Fibroblast of pulmonary artery (primary cell): ENCODE measurements around the gene SETD3.

Experiments used
- DNase-seq: peaks from one replicate; pipeline ENCODE4 v3.0.0-alpha.2; 2010; ENCODE audit warnings: low read depth
- H3K4me3 ChIP-seq: replicated peaks from 2 replicates; pipeline ENCODE4 v1.5.1; 2011; ENCODE audit warnings: low read depth, mild to moderate bottlenecking, control low read depth, low read length, moderate library complexity
- TF ChIP-seq, protein P1 (sequence below): IDR thresholded peaks from 2 replicates; pipeline ENCODE4 v1.5.1; 2011; ENCODE audit warnings: mild to moderate bottlenecking, control low read depth, low read length, inconsistent platforms; ENCODE audit errors: missing control alignments

Gene SETD3

DNA sequence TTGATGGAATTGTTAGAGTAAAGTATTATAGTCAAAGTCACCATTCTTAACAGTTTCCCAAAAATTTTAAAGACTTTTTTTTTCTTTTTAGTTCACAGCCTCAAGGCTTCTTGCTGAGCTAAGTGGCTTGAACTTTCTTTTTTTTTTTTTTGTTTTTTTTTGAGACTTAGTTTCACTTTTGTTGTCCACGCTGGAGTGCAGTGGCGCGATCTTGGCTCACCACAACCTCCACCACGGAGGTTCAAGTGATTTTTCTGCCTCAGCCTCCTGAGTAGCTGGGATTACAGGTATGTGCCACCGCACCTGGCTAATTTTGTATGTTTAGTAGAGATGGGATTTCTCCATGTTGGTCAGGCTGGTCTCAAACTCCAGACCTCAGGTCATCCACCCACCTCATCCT, 92.8 kb downstream of the SETD3 start:
- H3K4me3 ChIP-seq: no peak overlapping the region
- TF ChIP-seq, protein P1, sequence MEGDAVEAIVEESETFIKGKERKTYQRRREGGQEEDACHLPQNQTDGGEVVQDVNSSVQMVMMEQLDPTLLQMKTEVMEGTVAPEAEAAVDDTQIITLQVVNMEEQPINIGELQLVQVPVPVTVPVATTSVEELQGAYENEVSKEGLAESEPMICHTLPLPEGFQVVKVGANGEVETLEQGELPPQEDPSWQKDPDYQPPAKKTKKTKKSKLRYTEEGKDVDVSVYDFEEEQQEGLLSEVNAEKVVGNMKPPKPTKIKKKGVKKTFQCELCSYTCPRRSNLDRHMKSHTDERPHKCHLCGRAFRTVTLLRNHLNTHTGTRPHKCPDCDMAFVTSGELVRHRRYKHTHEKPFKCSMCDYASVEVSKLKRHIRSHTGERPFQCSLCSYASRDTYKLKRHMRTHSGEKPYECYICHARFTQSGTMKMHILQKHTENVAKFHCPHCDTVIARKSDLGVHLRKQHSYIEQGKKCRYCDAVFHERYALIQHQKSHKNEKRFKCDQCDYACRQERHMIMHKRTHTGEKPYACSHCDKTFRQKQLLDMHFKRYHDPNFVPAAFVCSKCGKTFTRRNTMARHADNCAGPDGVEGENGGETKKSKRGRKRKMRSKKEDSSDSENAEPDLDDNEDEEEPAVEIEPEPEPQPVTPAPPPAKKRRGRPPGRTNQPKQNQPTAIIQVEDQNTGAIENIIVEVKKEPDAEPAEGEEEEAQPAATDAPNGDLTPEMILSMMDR: no peak
- no peak for DNase-seq

DNA sequence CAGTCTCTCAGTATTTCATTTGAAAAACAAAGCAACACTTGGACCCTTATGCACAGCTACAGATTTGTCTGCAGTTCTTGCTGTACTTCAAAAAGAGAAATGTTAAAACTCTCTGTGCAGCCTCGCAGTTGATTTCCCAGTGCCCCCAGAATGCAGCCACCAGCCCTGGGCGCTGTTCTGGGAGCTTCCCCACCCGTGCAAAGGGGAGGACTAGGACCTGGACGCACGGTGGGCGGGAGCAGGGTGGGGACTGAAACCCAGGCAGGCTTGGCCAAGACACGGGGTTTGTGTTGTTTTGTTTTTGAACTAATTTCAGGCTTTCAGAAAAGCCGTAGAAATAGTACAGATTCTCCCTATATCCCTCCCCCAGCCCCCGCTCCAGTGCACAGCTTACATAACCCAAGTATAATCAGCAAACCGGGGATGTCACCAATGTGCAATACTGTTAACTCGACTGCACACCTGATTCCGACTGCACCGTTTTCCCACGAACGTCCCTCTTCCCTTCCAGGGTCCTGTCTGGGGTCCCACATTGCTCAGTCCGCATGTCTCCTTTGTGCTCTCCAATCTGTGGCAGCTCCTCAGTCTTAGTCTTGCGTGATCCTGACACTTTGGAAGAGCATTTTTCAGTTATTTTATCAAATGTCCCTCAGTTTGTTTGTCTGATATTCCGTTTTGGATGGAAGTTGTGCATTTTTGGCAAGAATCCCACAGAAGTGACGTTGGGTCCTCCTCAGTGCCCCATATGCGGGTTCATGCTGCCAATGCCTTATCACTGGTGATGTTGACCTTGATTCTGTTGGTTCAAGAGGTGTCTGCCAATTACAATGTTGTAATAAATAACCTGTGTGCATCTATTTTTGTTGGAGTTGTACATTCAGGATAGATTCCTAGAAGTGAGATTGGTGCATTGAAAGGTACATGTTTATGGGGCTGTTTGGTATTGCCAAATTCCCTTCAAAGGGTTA, 95.9 kb downstream of the SETD3 start:
- no peak overlapping the region for H3K4me3 ChIP-seq
- TF ChIP-seq, protein P1: no peak
- no peak for DNase-seq

- DNase-seq: no peak
- H3K4me3 ChIP-seq: no peak overlapping the region
- TF ChIP-seq, protein P1: no peak
Observed at GRCh38 chr14:99383472-99384449, 96.9 kb downstream of the SETD3 start.

GRCh38 chr14:99382781-99383471, 97.7 kb downstream of the SETD3 start:
- DNase-seq: no peak
- H3K4me3 ChIP-seq: no peak overlapping the region
- TF ChIP-seq, protein P1: no peak

DNA sequence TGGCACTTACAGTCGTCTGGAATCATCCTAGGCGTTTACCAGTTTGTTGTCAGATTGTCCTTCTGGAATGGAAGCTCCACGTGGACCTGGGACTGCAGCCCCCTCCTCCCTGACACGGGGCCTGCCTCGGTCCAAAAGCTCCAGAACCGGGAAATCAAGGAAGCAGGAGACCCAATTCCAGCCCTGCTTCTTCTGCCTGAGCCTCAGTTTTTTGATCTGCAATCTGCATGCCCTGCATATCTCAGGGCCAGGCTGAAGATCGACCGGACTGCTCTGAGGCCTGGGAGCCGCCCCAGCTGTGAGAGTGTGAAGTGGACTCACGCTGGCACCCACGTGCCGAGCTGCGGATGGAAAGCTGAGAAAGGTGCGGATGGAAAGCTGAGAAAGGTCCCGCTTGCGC, 98.6 kb downstream of the SETD3 start:
- TF ChIP-seq, protein P1: no peak

GRCh38 chr14:99381688-99382060, 99.0 kb downstream of the SETD3 start:
- no peak for DNase-seq
- TF ChIP-seq, protein P1: no peak
- H3K4me3 ChIP-seq: no peak overlapping the region

More for the DNA sequence above, 98.6 kb downstream of the SETD3 start:
- DNase-seq: no peak
- no peak overlapping the region for H3K4me3 ChIP-seq
